Renal cortex interstitium (tissue), 3 donors: ENCODE data around the gene CITED2. TPM values are rescaled to one million over a fixed set of nuclear protein-coding genes. Genes with fewer than 3 reads are reported as not detected.

Experiments used
- polyA plus RNA-seq, 3 donors: library from polyadenylated mRNA; unstranded; fragments of 120-200 nt; gene quantifications; one replicate each; pipeline ENCODE4 v1.2.1, GENCODE V29; 2013; ENCODE audit not compliant: insufficient read length in 3 of 3

Gene CITED2
- polyA plus RNA-seq, 3 donors = 155 to 192 (median 177) TPM

Other genes with a start within 250 kb of the CITED2 start
- 10 to 100 TPM; 14.4 to 17.4 (median 16.0) TPM for gene HECA, start 239.6 kb downstream of the CITED2 start, polyA plus RNA-seq
- gene TXLNB, start 82.7 kb downstream of the CITED2 start, polyA plus RNA-seq = 1 to 10 TPM; 2.2 to 2.5 (median 2.4) TPM